ENCODE results near the gene FAM149B1.
"Not testable (repeated sequence)": the region's sequence is repeated elsewhere in the genome, so short reads cannot be mapped to it uniquely, and the experiment has no call there.

The FAM149B1 gene

DNA sequence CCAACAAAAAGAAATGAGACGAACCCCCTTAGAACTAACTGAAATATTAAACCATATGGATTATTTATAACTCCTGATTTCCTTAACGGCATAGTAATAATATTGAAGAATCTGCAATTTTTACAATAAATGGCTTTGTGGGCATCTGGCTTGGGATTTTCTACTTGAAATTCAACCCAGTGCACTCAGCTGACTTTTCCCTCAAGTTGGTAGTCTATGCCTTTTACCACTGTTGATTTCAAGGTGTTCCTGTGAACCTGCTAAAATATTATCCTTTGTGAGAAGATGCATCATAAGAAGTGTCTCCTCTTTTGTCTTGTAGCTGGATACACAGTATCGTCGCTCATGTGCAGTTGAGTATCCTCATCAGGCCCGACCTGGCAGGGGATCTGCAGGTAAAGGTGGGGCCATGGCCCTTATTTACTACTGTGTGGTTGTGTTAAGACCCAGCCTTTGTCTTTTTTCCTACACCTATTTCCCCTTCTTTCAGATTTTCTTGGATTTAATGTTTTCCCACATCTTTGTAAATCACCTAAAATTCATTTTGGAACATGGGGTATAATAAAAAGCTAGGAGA is 71.2 kb downstream of the FAM149B1 start:
- no peak for DNase-seq

DNA sequence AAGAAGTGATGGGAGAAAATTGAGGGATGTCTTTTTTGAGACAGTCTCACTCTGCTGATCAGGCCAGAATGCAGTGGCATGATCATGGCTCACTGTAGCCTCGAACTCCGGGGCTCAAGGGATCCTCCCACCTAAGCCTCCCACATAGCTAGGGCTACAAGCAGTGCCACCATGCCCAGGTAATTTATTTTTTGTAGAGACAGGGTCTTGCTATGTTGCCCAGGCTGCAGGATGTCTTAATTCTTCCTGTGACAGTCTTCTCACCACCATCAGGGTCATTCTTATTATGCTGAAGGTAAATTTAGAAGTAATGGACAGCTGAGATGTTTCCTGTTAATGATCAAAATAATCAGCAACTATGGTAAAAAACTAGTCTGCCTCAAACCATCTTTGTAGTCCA is 72.0 kb downstream of the FAM149B1 start:
- DNase-seq = no peak

DNA sequence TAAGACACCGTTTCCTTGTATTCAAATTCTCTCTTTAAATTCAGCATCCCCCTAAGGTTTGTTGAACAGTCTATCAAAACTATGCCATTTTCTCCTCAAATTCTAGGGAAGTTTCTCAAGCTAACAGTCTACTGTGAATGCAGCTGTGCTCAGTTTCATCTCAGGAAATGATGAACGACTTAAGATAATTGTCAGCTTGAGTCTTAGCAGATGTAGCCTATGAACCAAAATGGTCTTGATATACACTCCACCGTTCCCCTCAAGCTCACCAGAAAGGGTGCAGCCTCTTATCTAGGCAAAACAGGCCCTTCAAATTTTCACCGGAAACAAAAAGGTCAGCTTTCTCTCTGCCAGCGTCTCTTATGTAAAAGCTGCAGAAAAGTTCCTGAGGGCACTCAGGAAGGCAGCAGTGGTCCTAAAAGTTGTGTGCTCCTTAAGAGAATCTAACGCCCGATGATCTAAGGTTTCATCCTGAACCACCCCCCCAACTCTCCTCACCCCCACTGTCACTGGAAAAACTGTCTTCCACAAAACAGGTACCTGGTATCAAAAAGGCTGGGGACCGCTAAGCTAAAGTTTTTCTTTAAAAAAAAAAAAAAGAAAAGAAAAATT is 77.1 kb downstream of the FAM149B1 start:
- peak; percentile 98 for DNase-seq

DNA sequence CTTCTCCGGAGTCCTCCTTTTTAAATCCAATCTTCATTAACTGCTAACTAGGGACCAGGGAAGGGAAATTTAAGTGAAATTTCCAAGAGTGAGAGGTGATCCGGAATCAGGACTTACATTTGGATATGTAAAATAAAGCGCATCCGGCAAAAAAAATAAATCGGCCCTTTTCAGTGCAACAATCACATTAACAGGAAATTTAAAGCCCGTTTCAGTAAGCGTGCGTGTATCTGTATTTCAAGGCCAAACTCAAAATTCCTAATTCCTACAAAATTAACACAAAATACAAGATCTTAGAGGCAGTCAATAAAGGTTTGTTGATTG is 78.4 kb downstream of the FAM149B1 start:
- DNase-seq = no peak

DNA sequence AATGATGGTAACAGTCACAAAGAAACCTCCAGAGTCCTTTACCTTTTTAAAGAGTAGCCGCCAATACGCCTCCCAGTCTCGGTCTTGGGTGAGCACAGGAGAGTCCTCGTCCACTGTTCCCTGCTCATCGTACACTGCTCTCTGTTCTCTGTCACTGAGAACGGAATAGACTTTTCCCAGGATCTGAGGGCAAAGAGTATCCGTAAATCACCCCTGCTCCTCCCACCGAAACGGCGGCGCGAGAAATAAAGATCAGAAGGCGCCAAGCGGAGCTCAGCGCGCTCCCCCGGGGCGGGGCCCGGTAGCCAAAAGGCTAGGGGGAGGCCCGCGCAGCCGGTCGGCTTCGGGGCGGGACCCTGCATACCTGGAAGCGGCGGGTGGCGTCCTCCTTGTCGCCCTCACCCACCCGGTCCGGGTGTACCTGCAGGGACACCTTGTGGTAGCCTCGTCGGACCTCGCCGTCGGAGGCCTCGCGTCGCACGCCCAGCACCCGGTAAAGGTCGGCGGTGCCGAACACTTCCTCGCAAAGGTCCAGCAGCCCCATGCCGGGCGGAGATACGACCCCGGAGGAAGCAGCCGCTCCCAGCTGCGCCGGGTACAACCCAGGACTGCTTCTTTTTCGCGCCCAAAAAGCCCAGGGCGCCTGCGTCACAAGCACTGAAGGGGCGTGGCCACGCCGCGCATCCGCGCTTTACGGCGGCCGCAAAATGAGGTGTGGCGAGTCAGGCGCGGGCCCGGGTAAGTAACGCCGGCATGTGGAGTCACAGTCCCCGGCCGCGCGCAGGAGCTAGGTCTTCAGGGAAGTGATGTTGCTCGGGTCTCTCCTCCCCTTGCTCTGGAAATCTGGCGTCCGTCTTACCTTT is 79.0 kb downstream of the FAM149B1 start, which contains the start of gene DNAJC9:
Gene DNAJC9 (minus strand): TSS at position 610 of the 863 bp plus-strand sequence. CDS start 66 bp downstream, at position 544.
- peak; percentile 95 for DNase-seq

DNA sequence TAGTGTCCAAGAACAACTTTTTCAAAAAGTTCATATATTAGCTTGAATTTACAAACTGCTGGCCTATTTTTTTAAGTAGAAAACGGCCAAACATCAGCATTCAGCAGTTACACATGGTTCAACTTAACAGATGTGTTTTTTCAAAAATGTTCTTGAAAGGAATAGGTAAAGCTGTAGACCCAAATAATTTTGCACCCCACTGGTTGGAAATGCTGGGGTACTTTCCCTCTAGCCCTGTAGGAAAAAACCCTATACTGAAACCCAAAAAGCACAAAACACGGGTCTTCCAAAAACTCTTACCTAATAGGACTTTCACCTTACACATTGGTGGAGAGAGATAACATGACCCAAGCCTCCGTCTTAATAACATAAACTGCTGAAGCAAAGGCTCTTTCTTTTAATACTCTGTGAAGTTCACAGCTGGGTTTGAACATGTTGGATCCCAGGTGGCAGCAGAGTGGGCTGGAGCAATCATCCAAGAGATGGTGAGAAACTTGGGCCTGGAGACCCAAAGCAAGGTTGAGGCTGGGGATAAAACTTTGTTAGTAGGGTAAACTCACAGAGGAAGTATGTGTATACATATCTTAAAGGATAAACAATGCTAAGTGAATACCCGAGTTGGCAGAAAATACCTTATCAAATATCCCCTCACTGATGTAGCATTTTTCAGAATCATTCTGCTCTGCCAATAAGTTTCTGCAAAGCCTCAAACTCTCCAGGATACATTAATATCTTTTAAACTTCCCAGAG is 79.8 kb downstream of the FAM149B1 start:
- DNase-seq = peak; percentile 37

DNA sequence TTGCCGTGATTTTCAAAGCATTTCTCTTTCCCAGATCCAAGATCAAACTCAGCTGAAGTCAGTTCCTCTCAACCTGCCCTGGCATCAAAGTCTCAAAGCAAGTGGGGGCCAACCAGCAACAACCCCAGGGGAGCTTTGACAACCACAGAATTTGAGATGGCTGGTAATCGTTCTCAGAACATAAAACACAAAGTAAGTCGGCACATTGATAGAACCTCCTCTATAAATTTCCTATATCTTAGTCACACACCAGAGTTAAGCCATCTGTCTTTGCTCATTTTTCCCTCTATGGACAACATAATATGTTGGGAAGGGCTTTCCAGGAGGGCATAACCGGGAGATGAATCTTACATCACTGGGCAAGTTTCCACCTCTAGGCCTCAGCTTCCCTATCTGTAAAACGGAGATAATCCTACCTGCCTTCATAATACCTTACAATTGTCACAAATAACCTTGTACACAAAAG is 80.4 kb downstream of the FAM149B1 start:
- DNase-seq = no peak

DNA sequence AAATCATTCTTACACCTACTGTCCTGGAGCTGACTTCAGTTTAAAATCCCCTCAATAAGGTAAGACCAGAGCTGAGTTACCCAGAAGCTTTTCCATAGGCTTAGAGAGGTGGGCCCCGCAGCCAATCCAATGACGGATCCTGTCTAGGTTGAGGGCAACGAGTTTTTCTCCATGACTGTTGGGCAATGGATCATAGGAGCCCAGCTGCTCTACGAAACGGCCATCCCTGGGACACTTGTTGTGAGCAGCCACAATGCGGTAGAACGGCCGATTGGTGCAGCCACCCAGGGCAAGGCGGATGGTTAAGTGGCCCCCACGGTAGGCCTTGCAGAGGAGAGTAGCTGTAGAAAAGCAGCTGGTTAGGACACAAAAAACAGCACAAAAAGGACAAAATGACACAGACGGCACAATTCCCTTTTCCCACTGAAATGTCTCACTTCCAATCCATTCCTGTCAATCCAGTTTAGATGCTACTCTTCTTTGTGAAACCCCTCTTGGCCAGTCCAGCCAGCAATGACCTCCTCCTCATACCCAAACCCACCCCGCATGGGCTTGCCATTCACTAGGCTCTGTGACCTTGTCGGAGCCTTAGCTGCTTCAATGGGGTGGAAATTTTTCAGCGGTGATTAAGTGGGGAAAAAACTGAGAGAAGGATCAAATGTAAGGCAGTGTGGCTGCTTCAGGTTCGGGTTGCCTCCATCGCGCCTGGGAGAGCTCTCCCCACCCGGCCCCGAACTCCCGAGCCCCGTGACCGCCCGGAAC is 83.9 kb downstream of the FAM149B1 start:
- peak; percentile 42 for DNase-seq

DNA sequence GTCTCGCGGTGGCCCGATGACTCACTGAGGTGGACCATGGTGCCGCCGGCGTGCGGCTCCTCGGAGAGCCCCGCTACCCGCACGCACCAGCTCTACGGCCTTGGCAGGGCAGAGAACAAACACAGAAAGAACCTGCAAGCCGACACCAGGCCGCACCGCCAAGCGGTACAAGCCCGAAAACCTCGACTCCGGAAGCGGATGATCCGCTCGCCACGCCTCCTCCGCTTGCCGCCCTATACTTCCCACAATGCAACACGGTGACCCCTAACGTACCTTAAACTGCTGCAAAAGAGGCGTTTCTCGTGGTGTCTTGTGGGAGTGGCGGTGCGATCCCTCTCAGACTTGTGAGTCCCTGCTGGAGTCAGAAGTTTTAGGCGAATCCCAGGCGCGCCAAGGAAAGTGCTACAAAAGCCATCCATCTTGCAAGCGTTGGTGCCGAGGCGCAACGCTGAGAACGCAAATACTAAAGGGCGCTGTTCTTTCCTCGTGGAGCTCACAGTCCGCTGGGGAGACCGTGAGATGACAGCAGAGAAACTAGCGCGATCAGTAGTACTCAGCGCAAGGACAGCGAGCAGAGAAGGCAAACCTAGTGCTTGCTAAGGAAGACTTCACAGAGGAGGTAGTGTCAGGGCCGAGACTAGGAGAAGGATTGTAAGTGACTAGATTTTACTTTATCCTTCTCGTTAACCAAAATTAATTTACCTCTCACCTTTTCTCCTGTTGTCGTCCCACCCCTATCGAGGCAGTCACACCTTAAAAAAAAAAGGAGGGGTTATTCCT is 84.7 kb downstream of the FAM149B1 start, which contains the start of gene MRPS16:
Gene MRPS16 (minus strand): TSS at position 200 of the 780 bp plus-strand sequence. CDS start 162 bp downstream, at position 38.
- DNase-seq = peak; percentile 98

DNA sequence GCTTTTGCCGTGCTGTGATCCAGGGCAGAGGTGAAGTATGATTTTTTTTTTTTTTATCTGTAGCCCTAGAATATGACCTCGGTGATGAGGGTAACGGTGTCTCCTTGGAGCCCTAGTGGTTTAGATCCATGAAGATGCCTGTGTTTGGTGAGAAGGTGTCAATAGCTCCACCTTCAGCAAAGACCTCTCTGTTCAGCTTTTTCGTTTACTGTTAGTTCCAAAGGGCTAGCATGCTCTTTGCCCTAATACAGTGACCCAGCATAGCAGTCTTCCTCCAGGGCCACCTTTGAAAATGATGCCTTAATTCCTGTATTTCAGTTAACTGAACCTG is 85.3 kb downstream of the FAM149B1 start:
- peak; percentile 61 for DNase-seq

DNA sequence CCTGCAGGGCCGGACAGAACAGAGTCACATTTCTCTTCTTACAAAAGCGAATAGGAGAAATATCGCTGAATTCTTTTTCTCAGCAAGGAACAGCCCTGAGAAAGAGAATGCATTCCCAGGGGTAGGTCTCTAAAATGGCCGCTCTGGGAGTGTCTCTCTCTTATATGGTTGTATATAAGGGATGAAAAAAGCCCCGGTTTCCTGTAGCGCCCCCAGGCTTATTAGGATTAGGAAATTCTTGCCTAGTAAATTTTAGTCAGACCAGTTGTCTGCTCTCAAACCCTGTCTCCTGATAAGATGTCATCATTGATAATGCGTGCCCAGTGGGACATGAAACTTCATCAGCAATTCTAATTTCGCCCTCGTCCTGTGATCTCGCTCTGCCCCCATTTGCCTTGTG is 90.7 kb downstream of the FAM149B1 start:
- not testable (repeated sequence) for DNase-seq

DNA sequence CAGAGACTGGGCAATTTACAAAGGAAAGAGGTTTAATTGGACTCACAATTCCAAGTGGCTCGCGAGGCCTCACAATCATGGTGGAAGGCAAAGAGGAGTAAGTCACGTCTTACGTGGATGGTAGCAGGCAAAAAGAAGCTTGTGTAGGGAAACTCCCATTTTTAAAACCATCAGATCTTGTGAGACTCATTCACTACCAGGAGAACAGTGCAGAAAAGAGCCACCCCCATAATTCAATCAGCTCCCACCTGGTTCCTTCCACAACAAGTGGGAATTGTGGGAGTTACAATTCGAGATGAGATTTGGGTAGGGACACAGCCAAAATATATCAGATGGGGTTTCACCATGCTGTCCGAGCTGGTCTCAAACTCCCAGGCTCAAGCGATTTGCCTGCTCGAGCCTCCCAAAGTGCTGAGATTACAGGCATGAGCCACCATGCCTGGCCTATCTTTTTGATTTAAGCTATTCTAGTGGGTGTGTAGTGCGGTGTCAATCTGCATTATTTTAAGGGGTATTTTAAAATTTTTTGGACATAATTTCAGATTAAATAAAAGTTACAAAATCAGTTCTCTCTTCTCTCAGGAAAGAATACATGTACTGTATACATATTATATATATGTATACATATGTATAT is 93.6 kb downstream of the FAM149B1 start:
- DNase-seq = no peak

DNA sequence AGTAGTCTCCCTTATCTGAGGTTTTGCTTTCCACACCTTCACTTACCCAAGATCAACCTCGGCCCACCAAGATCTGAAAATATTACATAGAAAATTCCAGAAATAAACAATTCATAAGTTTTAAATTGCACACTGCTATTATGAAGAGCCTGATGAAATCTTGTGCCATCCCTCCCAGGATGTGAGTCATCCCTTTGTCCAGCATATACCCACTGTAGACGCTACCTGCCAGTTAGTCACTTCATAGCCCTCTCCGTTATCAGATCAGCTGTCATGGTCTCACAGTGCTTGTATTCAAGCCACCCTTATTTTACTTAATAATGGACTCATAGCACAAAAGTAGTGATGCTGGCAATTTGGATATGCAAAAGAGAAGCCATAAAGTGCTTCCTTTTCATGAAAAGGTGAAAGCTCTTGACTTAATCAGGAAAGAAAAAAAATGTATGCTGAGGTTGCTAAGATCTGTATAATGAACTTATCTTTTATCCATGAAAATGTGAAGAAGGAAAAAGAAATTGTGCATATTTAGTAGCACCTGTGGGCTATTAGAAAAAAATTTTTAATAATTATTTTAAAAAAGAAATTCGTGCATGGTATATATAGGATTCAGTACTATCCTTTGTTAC is 94.3 kb downstream of the FAM149B1 start:
- DNase-seq = peak; percentile 75

DNA sequence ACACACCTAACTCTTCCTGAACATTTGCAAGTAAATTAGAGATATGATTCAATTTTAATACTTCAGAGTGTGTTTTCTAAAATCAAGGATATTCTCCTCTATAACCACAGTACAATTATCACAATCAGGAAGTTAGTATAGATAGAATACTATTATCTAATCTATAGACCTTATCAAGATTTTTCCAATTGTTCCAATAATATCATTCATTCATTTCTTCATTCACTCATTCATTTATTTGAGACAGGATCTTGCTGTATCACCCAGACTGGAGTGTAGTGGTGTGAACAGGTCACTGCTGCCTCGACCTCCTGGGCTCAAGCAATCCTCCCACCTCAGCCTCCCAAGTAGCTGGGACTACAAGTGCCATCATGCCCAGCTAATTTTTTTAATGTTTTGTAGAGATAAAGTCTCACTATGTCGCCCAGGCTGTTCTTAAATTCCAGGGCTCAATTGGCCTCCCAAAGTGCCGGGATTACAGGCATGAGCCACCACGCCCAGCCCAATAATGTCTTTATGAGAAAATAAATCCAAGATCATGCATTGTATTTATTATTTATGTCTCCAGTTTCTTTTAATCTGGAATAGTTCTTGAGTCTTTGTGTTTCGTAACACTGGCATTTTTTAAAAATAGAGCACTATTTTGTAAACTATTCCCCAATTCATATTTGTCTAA is 95.1 kb downstream of the FAM149B1 start:
- DNase-seq = no peak

DNA sequence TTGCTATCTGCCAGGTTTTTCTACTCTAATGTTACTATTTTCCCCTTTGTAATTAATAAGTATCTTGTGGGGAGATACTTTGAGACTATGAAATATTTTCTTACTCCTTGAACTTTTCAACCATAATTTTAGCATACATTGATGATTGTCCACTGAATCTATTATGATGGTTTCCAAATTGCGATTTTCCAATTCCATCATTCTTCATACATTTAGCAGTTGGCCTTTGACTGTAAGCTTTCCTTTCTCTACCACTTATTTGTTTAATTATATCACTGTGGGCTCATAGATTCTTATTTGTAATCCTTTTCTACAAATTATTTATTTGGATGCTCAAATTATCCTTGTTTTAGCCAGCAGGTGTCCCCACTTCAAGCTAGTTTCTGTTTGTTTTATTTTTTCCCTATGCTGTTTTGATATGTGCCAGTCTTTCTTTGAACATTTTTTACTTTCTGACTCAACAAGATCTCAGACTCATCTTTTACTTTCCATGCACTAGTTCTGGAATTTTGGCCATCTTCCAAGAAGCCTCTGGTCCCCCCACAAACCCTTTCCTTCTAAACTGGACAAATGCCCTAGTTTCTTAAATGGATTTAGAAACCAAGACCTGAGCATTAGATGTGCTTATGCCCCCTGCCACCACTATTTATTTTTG is 95.9 kb downstream of the FAM149B1 start:
- peak; percentile 59 for DNase-seq

DNA sequence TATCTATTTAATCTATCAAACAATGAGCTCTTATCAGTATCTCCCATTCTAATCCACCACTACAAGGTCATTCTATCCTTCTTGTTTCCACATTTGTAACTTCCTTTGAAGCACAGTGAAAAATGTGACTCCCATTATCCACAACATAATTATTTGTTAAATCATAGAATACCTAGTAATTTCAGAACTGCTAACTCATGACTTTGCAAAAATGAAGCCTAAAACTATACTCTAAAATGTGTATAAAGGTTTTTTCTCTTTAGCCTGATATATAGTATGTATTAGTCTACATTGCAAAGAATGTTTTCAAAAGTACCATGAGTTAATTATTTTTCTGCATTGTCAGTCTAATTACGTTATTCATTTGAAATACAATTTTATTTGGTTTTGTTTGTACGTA is 96.5 kb downstream of the FAM149B1 start:
- no peak for DNase-seq

DNA sequence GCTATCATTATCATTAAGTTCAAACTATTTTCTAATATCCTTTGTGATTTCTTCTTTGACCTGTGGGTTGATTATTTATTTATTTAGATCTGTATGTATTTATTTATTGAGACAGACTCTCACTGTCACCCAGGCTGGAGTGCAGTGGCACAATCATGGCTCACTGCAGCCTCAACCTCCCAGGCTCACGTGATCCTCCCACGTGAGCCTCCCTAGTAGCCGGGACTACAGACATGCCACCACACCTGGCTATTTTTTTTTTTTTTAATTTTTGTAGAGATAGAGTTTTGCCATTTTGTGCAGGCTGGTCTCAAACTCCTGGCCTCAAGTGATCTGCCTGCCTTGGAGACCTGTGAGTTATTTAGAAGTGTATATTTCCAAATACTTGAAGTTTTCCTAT is 113.2 kb downstream of the FAM149B1 start:
- no peak for DNase-seq

DNA sequence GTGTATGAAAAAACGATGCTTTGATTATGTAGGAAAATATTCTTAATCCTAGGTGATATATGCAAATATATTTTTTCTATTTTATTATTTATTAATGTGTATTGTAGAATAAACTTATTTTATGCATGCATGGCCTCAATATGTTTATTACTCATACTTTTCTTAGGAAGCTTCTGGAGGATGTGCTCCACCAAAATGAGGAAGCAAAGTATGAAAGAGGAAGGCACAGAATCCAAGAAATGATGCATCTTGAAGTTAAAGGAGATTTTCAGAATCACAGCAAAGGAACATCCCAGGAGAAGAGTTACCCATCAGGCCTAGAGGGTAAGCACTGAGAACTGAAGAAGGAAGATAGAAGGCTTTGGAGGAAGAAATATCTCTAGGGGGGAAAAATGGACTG is 119.5 kb downstream of the FAM149B1 start:
- DNase-seq = no peak

DNA sequence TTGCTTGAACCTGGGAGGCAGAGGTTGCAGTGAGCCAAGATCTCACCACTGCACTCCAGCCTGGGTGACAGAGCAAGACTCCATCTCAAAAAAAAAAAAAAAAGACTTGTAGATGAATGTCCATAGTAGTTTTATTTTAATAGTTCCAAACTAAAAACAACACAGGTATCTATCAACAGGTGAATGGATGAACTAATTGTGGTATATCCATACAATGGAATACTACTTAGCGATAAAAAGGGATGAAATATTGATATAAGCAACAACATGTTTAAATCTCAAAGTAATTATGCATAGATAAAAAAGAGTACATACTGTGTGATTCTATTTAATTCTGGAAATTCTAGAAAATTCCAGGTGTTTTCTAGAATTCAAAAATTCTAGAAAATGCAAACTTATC is 122.0 kb downstream of the FAM149B1 start:
- no peak for DNase-seq

DNA sequence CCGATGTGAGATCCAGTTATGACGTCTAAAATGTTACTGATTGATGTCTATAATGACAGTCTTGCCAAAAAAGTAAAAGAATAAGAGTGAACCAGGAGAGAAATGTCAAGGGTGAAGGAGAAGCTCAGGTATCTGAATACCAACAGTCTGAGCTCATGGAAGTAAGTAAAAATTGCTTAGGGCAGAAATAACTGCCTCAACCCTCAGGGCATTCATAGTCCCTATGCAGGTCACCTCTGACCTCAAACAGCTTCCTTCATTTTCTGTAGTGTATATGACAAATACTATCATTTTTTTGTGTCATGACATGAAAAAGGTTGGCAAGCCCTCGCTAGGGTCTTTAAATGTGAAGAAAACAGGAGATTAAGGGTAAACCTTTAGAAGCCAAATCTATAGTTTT is 125.5 kb downstream of the FAM149B1 start:
- no peak for DNase-seq
